GM06990 (cell line): ENCODE measurements around the gene ATXN2L.

Experiments
- DNase-seq: peaks from one replicate; pipeline ENCODE4 v3.0.0-alpha.2; 2011; ENCODE audit not compliant: insufficient read length; ENCODE audit errors: extremely low read depth
- H3K27me3 ChIP-seq: replicated peaks from 2 replicates; pipeline ENCODE4 v1.6.0; 2011; ENCODE audit warnings: low read length; ENCODE audit not compliant: control insufficient read depth, insufficient read depth
- H3K36me3 ChIP-seq: 2 replicates; pipeline ENCODE4 v1.5.1; 2011; ENCODE audit warnings: low read length; ENCODE audit not compliant: control insufficient read depth, insufficient read depth
- H3K4me3 ChIP-seq: replicated peaks from 2 replicates; pipeline ENCODE4 v1.5.1; 2011; ENCODE audit warnings: low read depth, mild to moderate bottlenecking, control low read depth, low read length
- CTCF ChIP-seq: IDR thresholded peaks from 2 replicates; pipeline ENCODE4 v1.5.1; 2011; ENCODE audit warnings: low read length, control low read depth, mild to moderate bottlenecking, inconsistent platforms; ENCODE audit not compliant: insufficient read depth, poor library complexity, severe bottlenecking

The ATXN2L gene

GRCh38 chr16:28876973-28877654 is 54.3 kb downstream of the ATXN2L start:
- Histone ChIP-seq H3K27me3 (no peaks in the 10 kb centered on the region), H3K36me3 (peaks cover 3% of the 10 kb centered on the region), H3K4me3 (no peak overlapping the region)
- no peak for DNase-seq
- no peak for TF ChIP-seq CTCF

DNA sequence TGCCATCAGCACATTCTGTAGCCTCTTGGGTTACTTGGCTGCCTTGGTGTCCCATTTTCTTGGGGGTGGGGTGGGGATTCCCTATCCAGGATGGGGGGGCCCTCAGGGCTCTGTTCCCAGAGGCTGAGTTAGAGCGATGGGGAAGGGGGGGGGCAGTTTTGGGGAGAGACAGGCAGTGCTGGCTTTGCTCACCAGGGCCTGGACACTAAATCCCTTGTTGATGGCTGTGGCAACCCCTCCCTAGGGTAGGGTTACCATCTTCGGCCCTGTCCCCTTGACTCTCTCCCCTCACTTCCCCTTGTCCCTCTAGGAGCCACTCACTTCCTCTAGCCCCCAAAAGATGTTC is 54.8 kb downstream of the ATXN2L start:
- no peak for TF ChIP-seq CTCF
- Histone ChIP-seq H3K4me3 (no peak overlapping the region), H3K36me3 (peaks cover 3% of the 10 kb centered on the region), H3K27me3 (no peaks in the 10 kb centered on the region)
- no peak for DNase-seq

DNA sequence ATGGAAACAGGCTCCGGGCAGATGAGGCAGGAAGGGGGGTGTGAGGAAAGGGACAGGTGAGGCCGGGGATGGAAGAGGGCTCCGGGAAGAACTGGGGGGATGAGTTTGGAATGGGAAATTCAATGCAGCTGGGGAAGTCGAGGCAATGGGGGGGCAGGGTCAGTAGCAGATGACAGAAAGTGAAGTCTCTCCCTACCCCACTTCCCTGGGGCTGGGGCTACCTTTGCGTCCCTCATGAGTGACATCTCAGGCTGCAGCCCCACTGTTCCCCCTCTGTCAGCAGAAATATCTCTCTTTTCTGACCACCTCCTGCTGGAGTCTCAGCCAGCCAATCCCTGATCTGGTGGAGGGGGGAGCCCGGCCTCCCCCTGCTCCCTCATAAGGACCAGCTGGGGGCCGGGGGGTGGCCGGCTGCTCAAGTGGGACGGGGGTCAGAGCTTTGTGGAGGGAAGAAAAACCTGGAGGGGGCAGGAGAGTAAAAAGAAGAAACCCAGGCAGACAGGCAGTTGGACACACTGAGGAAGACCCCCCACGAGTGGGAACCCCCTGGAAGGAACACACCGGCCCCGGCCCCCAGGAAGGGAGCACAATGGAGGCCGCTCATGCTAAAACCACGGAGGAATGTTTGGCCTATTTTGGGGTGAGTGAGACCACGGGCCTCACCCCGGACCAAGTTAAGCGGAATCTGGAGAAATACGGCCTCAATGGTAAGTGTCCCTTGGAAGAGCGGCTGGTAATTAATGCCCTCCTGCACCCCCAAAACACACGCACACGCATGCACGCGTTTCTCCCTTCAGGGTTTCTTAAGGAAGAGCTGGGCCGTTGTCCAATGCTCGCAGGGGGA is 55.5 kb downstream of the ATXN2L start, which contains the start of gene ATP2A1:
Gene ATP2A1 (plus strand): TSS at position 406 of the 844 bp plus-strand sequence. CDS start 184 bp downstream, at position 590.
- Histone ChIP-seq H3K27me3 (no peaks in the 10 kb centered on the region), H3K4me3 (peak within 1 kb of the TSS; percentile 83), H3K36me3 (no peaks in the 10 kb centered on the region; the same call in none of the 2 replicates)
- no peak for DNase-seq
- no peak for TF ChIP-seq CTCF

- Histone ChIP-seq H3K27me3 (no peaks in the 10 kb centered on the region), H3K4me3 (peak overlapping the region; percentile 83), H3K36me3 (no peaks in the 10 kb centered on the region; the same call in 1 of the 2 replicates)
- no peak for TF ChIP-seq CTCF
- no peak for DNase-seq
These were observed 56.6 kb downstream of the ATXN2L start for GRCh38 chr16:28879261-28879840.

GRCh38 chr16:28879841-28880588 is 57.2 kb downstream of the ATXN2L start:
- H3K4me3 ChIP-seq = peak overlapping the region; percentile 83
- TF ChIP-seq CTCF = no peak
- no peaks in the 10 kb centered on the region for H3K27me3 ChIP-seq
- H3K36me3 ChIP-seq = no peaks in the 10 kb centered on the region; the same call in 1 of the 2 replicates
- DNase-seq = peak; percentile 93
